Measurements from ENCODE around the gene HOXB9. TPM values are rescaled to one million over a fixed set of nuclear protein-coding genes. Genes with fewer than 3 reads are reported as not detected.
A peak's percentile ranks its signal among the peaks of the same experiment; 100 is the strongest.

Gene HOXB9
- total and polyA plus RNA-seq, 3 donors from 2014 or later = 0.31 to 0.94 (median 0.76) TPM

DNA sequence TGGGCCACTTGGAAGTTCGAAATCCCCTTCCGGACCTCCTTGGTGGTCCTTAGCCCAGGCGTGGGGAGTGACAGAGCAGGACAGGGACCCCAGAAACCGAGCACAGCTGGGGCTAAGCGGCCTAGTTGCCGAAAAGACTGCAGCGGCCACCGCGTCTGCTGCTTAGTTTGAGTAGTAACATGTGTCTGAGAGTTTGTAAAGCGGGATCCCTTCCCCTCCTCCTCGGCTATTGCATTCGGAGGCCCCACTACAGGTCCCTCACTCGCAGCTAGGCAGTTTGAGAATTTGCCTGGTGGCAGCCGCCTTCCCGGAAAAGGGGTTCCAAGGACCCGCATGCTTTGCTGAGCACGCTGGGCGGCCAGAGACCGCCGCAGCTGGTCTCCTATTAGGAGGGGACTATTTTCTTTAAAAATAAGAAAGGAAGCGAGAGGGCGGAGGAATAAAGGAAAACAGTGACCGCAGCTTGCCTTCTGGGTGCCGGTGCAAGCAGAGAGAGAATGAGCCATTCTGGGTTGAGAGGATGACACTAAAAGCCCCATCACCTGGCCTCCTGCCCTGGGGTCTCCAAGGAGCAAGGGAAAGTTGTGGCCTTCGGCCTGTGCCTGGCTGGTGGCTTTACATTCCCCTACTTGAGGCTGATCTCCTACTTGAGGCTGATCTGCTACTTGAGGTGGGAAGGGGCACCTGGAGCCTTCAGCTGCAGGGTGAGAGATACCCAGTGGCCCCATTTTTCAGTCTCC, 31.4 kb downstream of the HOXB9 start:
- no peak for TF ChIP-seq POLR2A (IDR thresholded peaks at IDR 0.05)
- TF ChIP-seq, protein P1, sequence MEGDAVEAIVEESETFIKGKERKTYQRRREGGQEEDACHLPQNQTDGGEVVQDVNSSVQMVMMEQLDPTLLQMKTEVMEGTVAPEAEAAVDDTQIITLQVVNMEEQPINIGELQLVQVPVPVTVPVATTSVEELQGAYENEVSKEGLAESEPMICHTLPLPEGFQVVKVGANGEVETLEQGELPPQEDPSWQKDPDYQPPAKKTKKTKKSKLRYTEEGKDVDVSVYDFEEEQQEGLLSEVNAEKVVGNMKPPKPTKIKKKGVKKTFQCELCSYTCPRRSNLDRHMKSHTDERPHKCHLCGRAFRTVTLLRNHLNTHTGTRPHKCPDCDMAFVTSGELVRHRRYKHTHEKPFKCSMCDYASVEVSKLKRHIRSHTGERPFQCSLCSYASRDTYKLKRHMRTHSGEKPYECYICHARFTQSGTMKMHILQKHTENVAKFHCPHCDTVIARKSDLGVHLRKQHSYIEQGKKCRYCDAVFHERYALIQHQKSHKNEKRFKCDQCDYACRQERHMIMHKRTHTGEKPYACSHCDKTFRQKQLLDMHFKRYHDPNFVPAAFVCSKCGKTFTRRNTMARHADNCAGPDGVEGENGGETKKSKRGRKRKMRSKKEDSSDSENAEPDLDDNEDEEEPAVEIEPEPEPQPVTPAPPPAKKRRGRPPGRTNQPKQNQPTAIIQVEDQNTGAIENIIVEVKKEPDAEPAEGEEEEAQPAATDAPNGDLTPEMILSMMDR (IDR thresholded peaks at IDR 0.05) = no peak
- Histone ChIP-seq H3K27me3 (no peaks in the 10 kb centered on the region), H3K36me3 (ENCODE audit: low read depth, missing control alignments) (no peaks in the 10 kb centered on the region), H3K27ac (no peak overlapping the region), H3K4me3 (peak overlapping the region in 1 of 2 donors; percentile 30), H3K9me3 (no peaks in the 10 kb centered on the region), H3K4me1 (no peaks in the 10 kb centered on the region)
- DNase-seq = no peak
- 20 to 24% methylated on average over 12 to 25 of the region's 25 CpGs for WGBS, 2 donors
- intact Hi-C loops (cut with DNase I; ENCODE audit: low total_unique reads) = loop anchor here (10.0 kb wide), 1 partner anchor 100 kb away; no protein-coding TSS in a partner anchor

DNA sequence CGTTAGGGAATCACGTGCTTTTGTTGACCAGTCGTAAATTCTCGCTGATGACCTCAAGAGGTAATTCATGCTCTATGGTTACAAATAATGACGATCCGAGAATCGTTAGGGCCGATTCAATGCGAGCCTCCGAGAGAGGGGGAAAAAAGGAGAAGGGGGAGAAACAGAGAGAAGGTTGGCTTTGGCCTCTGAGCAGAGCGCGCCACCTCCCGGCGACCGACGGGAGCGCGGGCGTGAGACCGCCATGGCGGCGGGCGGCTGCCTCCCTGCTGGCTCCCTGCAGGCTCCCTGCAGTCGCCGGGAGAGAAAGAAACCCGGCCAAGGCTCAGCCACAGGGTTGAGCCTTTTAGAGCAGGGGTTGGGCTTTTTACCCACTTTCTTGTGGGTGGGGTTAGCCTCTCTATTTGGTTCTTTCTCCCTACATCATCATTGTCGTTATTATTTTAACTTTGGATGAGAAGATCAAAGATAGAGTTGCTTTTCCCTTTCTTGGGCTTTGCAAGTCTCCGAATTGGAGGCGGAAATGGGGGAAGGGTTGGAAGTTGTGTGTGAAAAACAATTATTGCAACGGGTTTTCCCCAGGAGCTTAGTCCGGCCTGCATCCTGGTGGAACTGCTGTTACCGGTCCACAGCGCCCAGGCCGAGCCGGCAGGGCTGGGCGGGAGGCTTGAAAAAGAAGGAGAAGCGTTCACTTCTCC, 32.2 kb downstream of the HOXB9 start:
- peak; percentile 76 for DNase-seq
- Histone ChIP-seq H3K36me3 (ENCODE audit: low read depth, missing control alignments) (no peaks in the 10 kb centered on the region), H3K4me3 (peak overlapping the region; percentile 18 to 30), H3K4me1 (no peaks in the 10 kb centered on the region), H3K27me3 (no peaks in the 10 kb centered on the region), H3K27ac (no peak overlapping the region), H3K9me3 (no peaks in the 10 kb centered on the region)
- TF ChIP-seq, protein P1 (IDR thresholded peaks at IDR 0.05) = peak in 2 of 3 experiments; percentile 64 to 65
- no peak for TF ChIP-seq POLR2A (IDR thresholded peaks at IDR 0.05)
- 6 to 10% methylated on average over 35 to 37 of the region's 37 CpGs for WGBS, 2 donors
- intact Hi-C loops (cut with DNase I; ENCODE audit: low total_unique reads) = loop anchor here (10.0 kb wide), 1 partner anchor 99 kb away; no protein-coding TSS in a partner anchor

DNA sequence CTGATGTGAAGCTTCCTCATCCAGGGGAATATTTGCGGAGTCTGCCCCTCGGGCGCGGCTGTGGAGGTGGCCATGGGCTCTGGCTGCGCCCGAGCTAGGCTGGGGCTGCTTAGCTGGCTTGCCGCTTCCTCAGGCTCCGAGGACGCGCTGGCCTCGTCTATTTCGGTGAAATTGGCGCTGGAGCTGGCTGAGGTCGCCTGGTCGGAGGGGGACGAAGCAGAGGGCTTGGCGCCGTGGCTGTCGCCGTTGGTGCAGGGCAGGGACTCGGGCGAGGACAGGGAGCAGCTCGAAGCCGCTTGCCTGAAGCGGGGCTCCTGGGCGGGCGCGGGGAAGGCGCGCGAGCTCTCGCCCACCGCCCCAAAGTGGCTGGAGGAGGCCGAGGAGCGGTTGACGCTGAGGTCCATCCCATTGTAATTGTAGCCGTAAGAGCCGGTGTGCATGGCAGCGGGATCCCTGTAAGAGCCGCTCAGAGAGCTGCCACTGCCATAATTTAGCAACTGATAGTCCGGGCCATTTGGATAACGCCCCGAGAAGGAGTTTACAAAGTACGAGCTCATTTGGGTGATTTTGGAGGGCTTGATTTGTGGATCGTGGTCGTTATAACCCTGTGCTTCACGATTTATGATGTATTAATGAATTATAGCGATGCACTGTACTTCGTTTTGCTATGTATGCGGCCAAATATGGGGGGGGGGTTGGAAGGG, 32.9 kb downstream of the HOXB9 start, which contains the start of gene HOXB5:
Gene HOXB5, minus strand, starts transcription at position 654 of the 704 bp plus-strand sequence. Its CDS starts 97 bp downstream, at position 557.
- Histone ChIP-seq H3K27ac (no peak within 1 kb of the TSS), H3K4me3 (peak within 1 kb of the TSS; percentile 18 to 30), H3K36me3 (ENCODE audit: low read depth, missing control alignments) (no peaks in the 10 kb centered on the region), H3K27me3 (no peaks in the 10 kb centered on the region), H3K9me3 (no peaks in the 10 kb centered on the region), H3K4me1 (no peaks in the 10 kb centered on the region)
- no peak for DNase-seq
- 1% methylated on average over 24 to 44 of the region's 50 CpGs for WGBS, 2 donors
- intact Hi-C loops (cut with DNase I; ENCODE audit: low total_unique reads) = loop anchor here (10.0 kb wide), 1 partner anchor 98 kb away; no protein-coding TSS in a partner anchor
- TF ChIP-seq, protein P1 (IDR thresholded peaks at IDR 0.05) = no peak
- no peak for TF ChIP-seq POLR2A (IDR thresholded peaks at IDR 0.05)

DNA sequence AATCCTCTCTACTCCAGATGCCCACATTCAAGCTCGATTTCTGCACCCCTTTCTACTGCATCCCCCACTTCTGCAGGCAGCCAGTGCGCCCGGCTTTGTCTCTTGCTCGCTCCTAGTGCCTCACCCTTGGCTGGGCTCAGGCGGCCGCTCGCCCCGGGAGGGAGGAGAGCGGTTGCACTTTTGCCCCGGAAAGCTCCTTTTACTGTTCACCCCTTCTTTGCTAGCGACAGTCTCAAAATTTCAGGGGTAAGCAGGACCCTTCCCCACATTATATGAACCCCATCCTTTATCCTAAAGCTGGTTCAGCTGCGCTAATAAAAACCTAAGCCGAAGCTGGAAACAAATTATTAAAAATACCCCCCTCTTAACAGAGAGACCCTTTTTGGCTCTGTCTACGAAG, 33.6 kb downstream of the HOXB9 start:
- Histone ChIP-seq H3K9me3 (no peaks in the 10 kb centered on the region), H3K4me3 (peak overlapping the region in 1 of 2 donors; percentile 30), H3K27me3 (no peaks in the 10 kb centered on the region), H3K27ac (no peak overlapping the region), H3K36me3 (ENCODE audit: low read depth, missing control alignments) (no peaks in the 10 kb centered on the region), H3K4me1 (no peaks in the 10 kb centered on the region)
- 2 to 9% methylated on average over 14 of the region's 14 CpGs for WGBS, 2 donors
- intact Hi-C loops (cut with DNase I; ENCODE audit: low total_unique reads) = loop anchor here (10.0 kb wide), 1 partner anchor 98 kb away; no protein-coding TSS in a partner anchor
- TF ChIP-seq, protein P1 (IDR thresholded peaks at IDR 0.05) = no peak
- TF ChIP-seq POLR2A (IDR thresholded peaks at IDR 0.05) = no peak
- DNase-seq = no peak

Measured in testis (tissue), 3 donors.